B cell (primary cell): ENCODE results near the gene IKZF3.
"Not testable (repeated sequence)": the region's sequence is repeated elsewhere in the genome, so short reads cannot be mapped to it uniquely, and the experiment has no call there.

Experiments used
- EZH2 ChIP-seq: IDR thresholded peaks from 2 replicates; pipeline ENCODE4 v1.6.1; 2012; ENCODE audit warnings: borderline replicate concordance, low read depth, mild to moderate bottlenecking, moderate library complexity, low read length; ENCODE audit not compliant: insufficient read depth, poor library complexity, severe bottlenecking
- TF ChIP-seq, protein P1 (sequence below): fragments of 200-600 bp; IDR thresholded peaks from one replicate; pipeline ENCODE4 v1.8.0; 2022; ENCODE audit warnings: antibody characterized with exemption, mild to moderate bottlenecking

GRCh38 chr17:39902027-39902426 is 37.9 kb upstream of the IKZF3 start:
- TF ChIP-seq, protein P1, sequence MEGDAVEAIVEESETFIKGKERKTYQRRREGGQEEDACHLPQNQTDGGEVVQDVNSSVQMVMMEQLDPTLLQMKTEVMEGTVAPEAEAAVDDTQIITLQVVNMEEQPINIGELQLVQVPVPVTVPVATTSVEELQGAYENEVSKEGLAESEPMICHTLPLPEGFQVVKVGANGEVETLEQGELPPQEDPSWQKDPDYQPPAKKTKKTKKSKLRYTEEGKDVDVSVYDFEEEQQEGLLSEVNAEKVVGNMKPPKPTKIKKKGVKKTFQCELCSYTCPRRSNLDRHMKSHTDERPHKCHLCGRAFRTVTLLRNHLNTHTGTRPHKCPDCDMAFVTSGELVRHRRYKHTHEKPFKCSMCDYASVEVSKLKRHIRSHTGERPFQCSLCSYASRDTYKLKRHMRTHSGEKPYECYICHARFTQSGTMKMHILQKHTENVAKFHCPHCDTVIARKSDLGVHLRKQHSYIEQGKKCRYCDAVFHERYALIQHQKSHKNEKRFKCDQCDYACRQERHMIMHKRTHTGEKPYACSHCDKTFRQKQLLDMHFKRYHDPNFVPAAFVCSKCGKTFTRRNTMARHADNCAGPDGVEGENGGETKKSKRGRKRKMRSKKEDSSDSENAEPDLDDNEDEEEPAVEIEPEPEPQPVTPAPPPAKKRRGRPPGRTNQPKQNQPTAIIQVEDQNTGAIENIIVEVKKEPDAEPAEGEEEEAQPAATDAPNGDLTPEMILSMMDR = not testable (repeated sequence)
- not testable (repeated sequence) for TF ChIP-seq EZH2
